Measurements from ENCODE around the gene CAMK1. TPM values are rescaled to one million over a fixed set of nuclear protein-coding genes. Genes with fewer than 3 reads are reported as not detected.

The CAMK1 gene
- total and polyA plus RNA-seq, 9 of the 15 experiments (the other 6 are each of a cell fraction or from before 2014, with no cell fraction given): 0.23 to 10.7 (median 6.0) TPM

GRCh38 chr3:9793161-9793781 lies 23.5 kb upstream of the CAMK1 start (continued):
- TF ChIP-seq EZH2 (IDR thresholded peaks at IDR 0.05; ENCODE audit: borderline replicate concordance, low read depth, low read length) (no peak), KAT8 (IDR thresholded peaks at IDR 0.05; ENCODE audit: low read depth) (no peak), SETDB1 (IDR thresholded peaks at IDR 0.05; ENCODE audit: low read length) (no peak), E4F1 (CRISPR knock-in tag; IDR thresholded peaks at IDR 0.05; ENCODE audit: borderline replicate concordance) (no peak), ZNF766 (CRISPR knock-in tag; conservative IDR thresholded peaks at IDR 0.05) (no peak), CHAMP1 (IDR thresholded peaks at IDR 0.05) (no peak), MCM5 (IDR thresholded peaks at IDR 0.05; ENCODE audit: low read depth) (no peak), XRCC3 (IDR thresholded peaks at IDR 0.05) (no peak), POLR2AphosphoS2 (IDR thresholded peaks at IDR 0.05; ENCODE audit: low read length) (no peak), SLC30A9 (CRISPR knock-in tag; IDR thresholded peaks at IDR 0.05) (no peak), EGR1 (conservative IDR thresholded peaks at IDR 0.05) (no peak), NFXL1 (CRISPR knock-in tag; IDR thresholded peaks at IDR 0.05) (no peak), XRCC4 (IDR thresholded peaks at IDR 0.05; ENCODE audit: extremely low read depth, insufficient read depth, insufficient read length) (no peak), RFX5 (IDR thresholded peaks at IDR 0.05; ENCODE audit: low read depth, low read length) (no peak), SRSF9 (IDR thresholded peaks at IDR 0.05; ENCODE audit: borderline replicate concordance, low read depth, low read length) (no peak), GTF2F1 (IDR thresholded peaks at IDR 0.05; ENCODE audit: low read depth, low read length) (no peak), HNRNPL (IDR thresholded peaks at IDR 0.05; ENCODE audit: low read depth, low read length) (0 out of 2 replicates have a peak, but pooled peaks have one; percentile 39), NKRF (IDR thresholded peaks at IDR 0.05; ENCODE audit: borderline replicate concordance) (peak; percentile 84; the same call in 1 of the 2 replicates), TBP (optimal IDR thresholded peaks at IDR 0.05; ENCODE audit: low read depth, low read length) (no peak)
